Skeletal muscle tissue (tissue), 4 donors: ENCODE results near the gene PLA2G2E. TPM values are rescaled to one million over a fixed set of nuclear protein-coding genes. Genes with fewer than 3 reads are reported as not detected.
A peak's percentile ranks its signal among the peaks of the same experiment; 100 is the strongest.
"Not testable (repeated sequence)": the region's sequence is repeated elsewhere in the genome, so short reads cannot be mapped to it uniquely, and the experiment has no call there.

Experiments used
- H3K27ac ChIP-seq: one replicate; pipeline ENCODE4 v1.7.0; 2013; ENCODE audit warnings: mild to moderate bottlenecking, low read depth, low read length, inconsistent platforms
- H3K27me3 ChIP-seq, 3 donors: one replicate each; pipeline ENCODE4 v1.7.0; 2013; ENCODE audit warnings: low read length in 3 of 3; ENCODE audit not compliant: control insufficient read depth in 3 of 3, insufficient read depth in 3 of 3
- H3K36me3 ChIP-seq, 3 donors: one replicate each; pipeline ENCODE4 v1.7.0; 2013; ENCODE audit warnings: low read length in 3 of 3; ENCODE audit not compliant: control insufficient read depth in 3 of 3, insufficient read depth in 3 of 3
- H3K4me1 ChIP-seq, 3 donors: one replicate each; pipeline ENCODE4 v1.7.0; 2013; ENCODE audit warnings: low read length in 3 of 3, mild to moderate bottlenecking in 3 of 3; ENCODE audit not compliant: control insufficient read depth in 3 of 3, insufficient read depth in 3 of 3
- H3K4me3 ChIP-seq, 3 donors: one replicate each; pipeline ENCODE4 v1.7.0; 2013; ENCODE audit warnings: low read length in 3 of 3
- H3K9ac ChIP-seq, 3 donors: one replicate each; pipeline ENCODE4 v1.7.0; 2013; ENCODE audit warnings: low read length in 3 of 3, mild to moderate bottlenecking in 3 of 3, moderate library complexity in 2 of 3, low read depth in 1 of 3
- H3K9me3 ChIP-seq, 3 donors: one replicate each; pipeline ENCODE4 v1.7.0; 2013; ENCODE audit warnings: low read length in 3 of 3; ENCODE audit not compliant: control insufficient read depth in 3 of 3
- total RNA-seq: library from RNA; depleted of rRNA; stranded (reverse); fragments of >200 nt; gene quantifications from one replicate; pipeline ENCODE4 v1.2.3, GENCODE V29; 2014
- donor health status: Osteomylitis.

PLA2G2E gene
- total RNA-seq, 1 donor from 2014 or later = not detected

- no peak overlapping the region for H3K27ac ChIP-seq
- H3K4me1 ChIP-seq = no peaks in the 10 kb centered on the region
- no peaks in the 10 kb centered on the region for H3K9me3 ChIP-seq
- no peaks in the 10 kb centered on the region for H3K27me3 ChIP-seq
- H3K9ac ChIP-seq = no peak overlapping the region
- no peak overlapping the region for H3K4me3 ChIP-seq
- H3K36me3 ChIP-seq = peaks cover 31 to 46% (median 38%) of the 10 kb centered on the region in 3 donors
Measured at GRCh38 chr1:19892628-19893168, 30.7 kb downstream of the PLA2G2E start.

GRCh38 chr1:19892129-19892528 is 31.3 kb downstream of the PLA2G2E start:
- no peak overlapping the region for H3K27ac ChIP-seq
- H3K9me3 ChIP-seq = no peaks in the 10 kb centered on the region
- peaks cover 28 to 45% (median 33%) of the 10 kb centered on the region in 3 donors for H3K36me3 ChIP-seq

GRCh38 chr1:19889656-19890055 is 33.8 kb downstream of the PLA2G2E start:
- no peak overlapping the region for H3K9ac ChIP-seq
- H3K4me1 ChIP-seq = peaks cover 0 to 4% (median 0%) of the 10 kb centered on the region in 3 donors
- H3K27ac ChIP-seq = no peak overlapping the region
- no peaks in the 10 kb centered on the region for H3K9me3 ChIP-seq
- no peak overlapping the region for H3K4me3 ChIP-seq
- H3K27me3 ChIP-seq = no peaks in the 10 kb centered on the region
- H3K36me3 ChIP-seq = peaks cover 21 to 26% (median 22%) of the 10 kb centered on the region in 3 donors

More at GRCh38 chr1:19892129-19892528, 31.3 kb downstream of the PLA2G2E start:
- Histone ChIP-seq H3K4me1 (no peaks in the 10 kb centered on the region), H3K27me3 (no peaks in the 10 kb centered on the region), H3K4me3 (no peak overlapping the region), H3K9ac (no peak overlapping the region)

- no peaks in the 10 kb centered on the region for H3K9me3 ChIP-seq
- peaks cover 7 to 15% (median 7%) of the 10 kb centered on the region in 3 donors for H3K4me1 ChIP-seq
- no peaks in the 10 kb centered on the region for H3K27me3 ChIP-seq
- no peak overlapping the region for H3K9ac ChIP-seq
- H3K36me3 ChIP-seq = peaks cover 10 to 17% (median 12%) of the 10 kb centered on the region in 3 donors
- H3K27ac ChIP-seq = no peak overlapping the region
- no peak overlapping the region for H3K4me3 ChIP-seq
Measured at GRCh38 chr1:19888112-19888511, 35.3 kb downstream of the PLA2G2E start.

- H3K9ac ChIP-seq = no peak overlapping the region
- peaks cover 0 to 6% (median 0%) of the 10 kb centered on the region in 3 donors for H3K36me3 ChIP-seq
- peaks cover 10 to 25% (median 12%) of the 10 kb centered on the region in 3 donors for H3K4me1 ChIP-seq
- no peak overlapping the region for H3K4me3 ChIP-seq
- no peaks in the 10 kb centered on the region for H3K27me3 ChIP-seq
- H3K27ac ChIP-seq = no peak overlapping the region
- no peaks in the 10 kb centered on the region for H3K9me3 ChIP-seq
Measured at GRCh38 chr1:19885821-19886220, 37.6 kb downstream of the PLA2G2E start.

GRCh38 chr1:19884312-19884711 is 39.1 kb downstream of the PLA2G2E start:
- Histone ChIP-seq H3K27me3 (no peaks in the 10 kb centered on the region), H3K27ac (no peak overlapping the region), H3K36me3 (peaks cover 0 to 3% (median 0%) of the 10 kb centered on the region in 3 donors), H3K9ac (no peak overlapping the region), H3K4me3 (no peak overlapping the region), H3K4me1 (peaks cover 10 to 25% (median 12%) of the 10 kb centered on the region in 3 donors), H3K9me3 (no peaks in the 10 kb centered on the region)

- Histone ChIP-seq H3K36me3 (peaks cover 0 to 2% (median 0%) of the 10 kb centered on the region in 3 donors), H3K4me1 (peaks cover 10 to 25% (median 12%) of the 10 kb centered on the region in 3 donors), H3K9me3 (no peaks in the 10 kb centered on the region), H3K27me3 (peaks cover 0 to 2% (median 0%) of the 10 kb centered on the region in 3 donors), H3K9ac (peak within 1 kb of the TSS; percentile 85 to 90 (median 87)), H3K27ac (peak within 1 kb of the TSS; percentile 83), H3K4me3 (peak within 1 kb of the TSS; percentile 81 to 89 (median 89))
Measured at GRCh38 chr1:19882111-19883071, 41.0 kb downstream of the PLA2G2E start, which contains the start of gene OTUD3. OTUD3 (plus strand) TSS chr1:19882395; CDS start chr1:19882514, 119 bp downstream.

- not testable (repeated sequence) for H3K9ac ChIP-seq, H3K4me3 ChIP-seq, H3K27me3 ChIP-seq, H3K9me3 ChIP-seq, H3K36me3 ChIP-seq, H3K27ac ChIP-seq
- H3K4me1 ChIP-seq = peaks cover 10 to 25% (median 12%) of the 10 kb centered on the region in 3 donors
Measured at GRCh38 chr1:19880841-19881240, 42.6 kb downstream of the PLA2G2E start.

- no peak overlapping the region for H3K9ac ChIP-seq
- H3K27me3 ChIP-seq = peaks cover 0 to 2% (median 0%) of the 10 kb centered on the region in 3 donors
- H3K4me3 ChIP-seq = no peak overlapping the region
- no peaks in the 10 kb centered on the region for H3K36me3 ChIP-seq
- H3K27ac ChIP-seq = no peak overlapping the region
- no peaks in the 10 kb centered on the region for H3K9me3 ChIP-seq
- peaks cover 10 to 20% (median 12%) of the 10 kb centered on the region in 3 donors for H3K4me1 ChIP-seq
Measured at GRCh38 chr1:19879661-19880060, 43.8 kb downstream of the PLA2G2E start.

GRCh38 chr1:19879227-19879626 is 44.2 kb downstream of the PLA2G2E start:
- H3K4me1 ChIP-seq = peaks cover 10 to 20% (median 12%) of the 10 kb centered on the region in 3 donors
- no peak overlapping the region for H3K9ac ChIP-seq
- no peaks in the 10 kb centered on the region for H3K9me3 ChIP-seq
- no peak overlapping the region for H3K27ac ChIP-seq
- peaks cover 0 to 2% (median 0%) of the 10 kb centered on the region in 3 donors for H3K27me3 ChIP-seq
- no peaks in the 10 kb centered on the region for H3K36me3 ChIP-seq
- H3K4me3 ChIP-seq = no peak overlapping the region
